Uterus (tissue), 4 donors: ENCODE measurements around the gene WWOX. TPM values are rescaled to one million over a fixed set of nuclear protein-coding genes. Genes with fewer than 3 reads are reported as not detected.
"Not testable (repeated sequence)": the region's sequence is repeated elsewhere in the genome, so short reads cannot be mapped to it uniquely, and the experiment has no call there.

Experiments used
- DNase-seq, 2 donors: peaks; one replicate each; pipeline ENCODE4 v3.0.0-alpha.2; 2019 to 2020
- H3K27ac ChIP-seq, 2 donors: fragments of 200-600 bp; sonication (generic); 1 replicate in 1 of 2; 2 replicates in 1 of 2; pipeline ENCODE4 v1.5.1; 2016 to 2018
- H3K27me3 ChIP-seq, 2 donors: fragments of 200-600 bp; sonication (generic); one replicate each; pipeline ENCODE4 v1.5.1; 2018 to 2019; ENCODE audit warnings: control low read depth in 1 of 2
- H3K36me3 ChIP-seq, 2 donors: fragments of 200-600 bp; sonication (generic); one replicate each; pipeline ENCODE4 v1.5.1; 2019; ENCODE audit warnings: control low read depth in 1 of 2
- H3K4me1 ChIP-seq, 2 donors: fragments of 200-600 bp; sonication (generic); one replicate each; pipeline ENCODE4 v1.5.1; 2018 to 2019; ENCODE audit warnings: control low read depth in 1 of 2
- H3K4me3 ChIP-seq, 2 donors: fragments of 200-600 bp; sonication (generic); 1 replicate in 1 of 2; 2 replicates in 1 of 2; pipeline ENCODE4 v1.5.1; 2018 to 2019; ENCODE audit warnings: mild to moderate bottlenecking in 1 of 2
- H3K9me3 ChIP-seq, 2 donors: fragments of 200-600 bp; sonication (generic); one replicate each; pipeline ENCODE4 v1.5.1; 2019; ENCODE audit warnings: control low read depth in 1 of 2
- POLR2A ChIP-seq, 2 donors: fragments of 450-650 bp; IDR thresholded peaks; one replicate each; pipeline ENCODE4 v1.6.1; 2016; ENCODE audit warnings: antibody characterized with exemption in 2 of 2, mild to moderate bottlenecking in 1 of 2, moderate library complexity in 1 of 2
- intact Hi-C: fragments of 100-400 bp; cut with DNase I; formaldehyde crosslinking; loops from one replicate; pipeline ENCODE4 v1.15.1; 2023; ENCODE audit warnings: low total_unique reads
- total RNA-seq, 4 donors: library from RNA; depleted of rRNA in 3 of 4; stranded (reverse); fragments of >200 nt in 3 of 4; gene quantifications; one replicate each; pipeline versions ENCODE4 v1.1.0 to v1.2.4, GENCODE V29; 2014 to 2023
- TF ChIP-seq, protein P1 (sequence below), 4 experiments: fragments of 200-600 bp in 2 of 4; fragments of 450-650 bp in 2 of 4; sonication (generic) in 2 of 4; IDR thresholded peaks; one replicate each; pipeline ENCODE4 v1.5.1; 2016 to 2019; ENCODE audit warnings: antibody characterized with exemption in 4 of 4, mild to moderate bottlenecking in 2 of 4, moderate library complexity in 1 of 4
- donor health status: DM: yes; HTN: yes; CAD: no.

WWOX gene
- total RNA-seq, 4 donors from 2014 or later, result 34.1 to 99.9 (median 55.8) TPM

DNA sequence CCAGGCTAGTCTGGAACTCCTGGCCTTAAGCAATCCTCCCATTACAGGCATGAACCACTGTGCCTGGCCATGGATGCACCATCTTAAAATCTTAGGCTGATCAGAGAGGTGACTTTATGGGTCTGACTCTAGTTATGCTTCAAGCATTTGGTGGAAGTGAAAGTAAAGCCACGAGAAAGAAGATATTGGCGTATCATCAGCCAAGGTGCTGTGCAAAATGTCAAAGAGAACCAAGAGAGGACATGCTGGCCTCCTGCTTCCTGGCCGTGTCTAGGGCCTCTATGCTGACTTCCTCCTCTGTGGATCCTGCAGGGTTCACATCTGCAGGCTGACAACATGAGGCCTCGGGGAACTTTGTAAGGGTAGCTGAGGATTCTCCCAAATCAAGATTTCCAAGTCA is 1115.8 kb downstream of the WWOX start:
- Histone ChIP-seq H3K4me3 (no peak overlapping the region), H3K9me3 (no peaks in the 10 kb centered on the region), H3K4me1 (no peaks in the 10 kb centered on the region), H3K27ac (no peak overlapping the region), H3K27me3 (no peaks in the 10 kb centered on the region), H3K36me3 (no peaks in the 10 kb centered on the region)
- no peak for DNase-seq
- TF ChIP-seq, protein P1, sequence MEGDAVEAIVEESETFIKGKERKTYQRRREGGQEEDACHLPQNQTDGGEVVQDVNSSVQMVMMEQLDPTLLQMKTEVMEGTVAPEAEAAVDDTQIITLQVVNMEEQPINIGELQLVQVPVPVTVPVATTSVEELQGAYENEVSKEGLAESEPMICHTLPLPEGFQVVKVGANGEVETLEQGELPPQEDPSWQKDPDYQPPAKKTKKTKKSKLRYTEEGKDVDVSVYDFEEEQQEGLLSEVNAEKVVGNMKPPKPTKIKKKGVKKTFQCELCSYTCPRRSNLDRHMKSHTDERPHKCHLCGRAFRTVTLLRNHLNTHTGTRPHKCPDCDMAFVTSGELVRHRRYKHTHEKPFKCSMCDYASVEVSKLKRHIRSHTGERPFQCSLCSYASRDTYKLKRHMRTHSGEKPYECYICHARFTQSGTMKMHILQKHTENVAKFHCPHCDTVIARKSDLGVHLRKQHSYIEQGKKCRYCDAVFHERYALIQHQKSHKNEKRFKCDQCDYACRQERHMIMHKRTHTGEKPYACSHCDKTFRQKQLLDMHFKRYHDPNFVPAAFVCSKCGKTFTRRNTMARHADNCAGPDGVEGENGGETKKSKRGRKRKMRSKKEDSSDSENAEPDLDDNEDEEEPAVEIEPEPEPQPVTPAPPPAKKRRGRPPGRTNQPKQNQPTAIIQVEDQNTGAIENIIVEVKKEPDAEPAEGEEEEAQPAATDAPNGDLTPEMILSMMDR (IDR thresholded peaks at IDR 0.05), result no peak
- TF ChIP-seq POLR2A (IDR thresholded peaks at IDR 0.05), result no peak
- intact Hi-C loops, result no loop called here

DNA sequence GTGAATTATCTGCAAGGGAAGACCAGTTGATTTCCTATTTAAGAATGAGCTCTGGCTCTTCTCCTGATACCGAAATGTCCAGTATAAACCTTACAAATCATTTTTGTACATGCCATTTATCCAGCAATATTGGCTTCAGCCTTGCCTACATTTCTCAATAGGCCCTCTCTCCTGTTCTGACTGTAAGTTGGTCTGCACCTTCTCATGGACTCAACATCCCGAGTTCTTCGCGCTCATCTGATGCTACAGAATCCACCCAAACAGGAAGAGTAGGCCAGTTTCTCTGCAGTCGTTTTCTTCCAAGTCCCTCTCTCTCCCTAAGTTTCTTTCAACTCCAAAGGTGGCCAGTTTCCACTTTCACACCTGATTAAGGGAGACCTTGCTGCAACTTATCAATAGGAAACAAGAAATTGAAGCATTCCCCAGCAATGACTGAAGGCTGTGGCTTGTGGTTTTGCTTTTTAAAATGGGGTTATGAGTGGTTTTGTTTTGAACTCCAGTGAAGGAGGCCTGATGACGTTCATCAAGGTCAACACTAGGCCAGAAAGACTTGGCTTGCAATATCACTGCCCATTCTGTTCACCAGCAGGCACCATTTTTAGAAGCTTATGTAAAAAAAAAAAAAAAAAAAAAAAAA is 1118.0 kb downstream of the WWOX start:
- Histone ChIP-seq H3K9me3 (no peaks in the 10 kb centered on the region), H3K4me1 (no peaks in the 10 kb centered on the region), H3K27ac (no peak overlapping the region), H3K27me3 (no peaks in the 10 kb centered on the region), H3K4me3 (no peak overlapping the region), H3K36me3 (no peaks in the 10 kb centered on the region)
- TF ChIP-seq, protein P1 (IDR thresholded peaks at IDR 0.05), result no peak
- no peak for TF ChIP-seq POLR2A (IDR thresholded peaks at IDR 0.05)
- DNase-seq, result no peak
- intact Hi-C loops, result no loop called here

DNA sequence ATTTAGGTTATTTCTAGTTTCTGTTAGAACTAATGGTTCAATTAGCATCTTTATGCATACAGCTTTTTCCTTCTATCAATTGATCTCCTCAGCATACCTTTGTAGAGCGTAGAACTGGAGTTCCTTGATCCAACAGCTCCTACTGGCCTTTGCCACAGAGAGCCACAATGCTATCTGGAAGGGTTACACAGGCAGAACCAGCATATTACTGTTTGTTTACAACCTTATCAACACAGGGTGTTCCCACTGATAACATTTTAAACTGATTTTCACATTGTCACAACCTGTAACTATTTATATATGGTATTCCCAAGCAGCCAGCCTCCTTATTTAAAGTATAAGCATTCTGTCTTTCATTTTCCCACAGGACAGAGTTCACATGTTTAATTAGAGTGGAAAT is 1118.9 kb downstream of the WWOX start:
- no peaks in the 10 kb centered on the region for H3K9me3 ChIP-seq
- intact Hi-C loops, result no loop called here
- no peak for TF ChIP-seq POLR2A (IDR thresholded peaks at IDR 0.05)
- TF ChIP-seq, protein P1 (IDR thresholded peaks at IDR 0.05), result no peak
- H3K36me3 ChIP-seq, result no peaks in the 10 kb centered on the region
- no peak overlapping the region for H3K4me3 ChIP-seq
- H3K4me1 ChIP-seq, result no peaks in the 10 kb centered on the region
- H3K27me3 ChIP-seq, result no peaks in the 10 kb centered on the region
- no peak overlapping the region for H3K27ac ChIP-seq
- DNase-seq, result no peak

DNA sequence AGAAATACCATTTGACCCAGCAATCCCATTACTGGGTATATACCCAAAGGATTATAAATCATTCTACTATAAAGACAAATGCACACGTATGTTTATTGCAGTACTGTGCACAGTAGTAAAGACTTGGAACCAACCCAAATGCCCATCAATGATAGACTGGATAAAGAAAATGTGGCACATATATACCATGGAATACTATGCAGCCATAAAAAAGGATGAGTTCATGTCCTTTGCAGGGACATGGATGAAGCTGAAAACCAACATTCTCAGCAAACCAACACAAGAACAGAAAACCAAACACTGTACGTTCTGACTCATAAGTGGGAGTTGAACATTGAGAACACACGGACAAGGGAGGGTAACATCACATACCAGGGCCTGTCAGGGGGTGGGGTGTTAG is 1126.5 kb downstream of the WWOX start:
- H3K27me3 ChIP-seq, H3K9me3 ChIP-seq, H3K4me3 ChIP-seq, DNase-seq, H3K4me1 ChIP-seq, H3K36me3 ChIP-seq, H3K27ac ChIP-seq, intact Hi-C loops: not testable (repeated sequence)

DNA sequence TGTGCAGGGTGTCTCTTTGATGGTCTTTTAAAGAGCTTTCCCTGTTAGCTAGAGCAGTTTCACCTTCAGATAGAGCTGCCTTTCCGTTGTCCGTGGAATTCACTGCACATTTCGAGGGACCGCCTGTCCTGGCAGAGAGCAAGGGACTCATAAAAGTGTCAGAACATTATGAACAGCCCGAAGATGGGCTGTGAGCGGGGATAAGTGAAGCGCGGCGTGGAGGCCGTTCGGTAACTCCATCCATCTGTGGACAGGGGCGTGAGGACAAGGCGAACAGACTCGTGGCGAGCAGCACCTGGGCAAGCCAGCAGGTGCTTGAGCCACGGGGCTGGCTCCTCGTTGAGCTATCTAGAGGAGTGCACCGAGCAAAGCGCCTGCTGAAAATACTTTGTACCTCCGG is 1129.9 kb downstream of the WWOX start:
- Histone ChIP-seq H3K4me3 (peak overlapping the region; percentile 11 to 23), H3K27ac (peak overlapping the region; percentile 39 to 70), H3K4me1 (peaks cover 0 to 6% of the 10 kb centered on the region in 2 donors), H3K36me3 (no peaks in the 10 kb centered on the region), H3K9me3 (no peaks in the 10 kb centered on the region), H3K27me3 (no peaks in the 10 kb centered on the region)
- intact Hi-C loops, result no loop called here
- peak; percentile 42 to 58 for DNase-seq
- TF ChIP-seq, protein P1 (IDR thresholded peaks at IDR 0.05), result no peak
- no peak for TF ChIP-seq POLR2A (IDR thresholded peaks at IDR 0.05)

DNA sequence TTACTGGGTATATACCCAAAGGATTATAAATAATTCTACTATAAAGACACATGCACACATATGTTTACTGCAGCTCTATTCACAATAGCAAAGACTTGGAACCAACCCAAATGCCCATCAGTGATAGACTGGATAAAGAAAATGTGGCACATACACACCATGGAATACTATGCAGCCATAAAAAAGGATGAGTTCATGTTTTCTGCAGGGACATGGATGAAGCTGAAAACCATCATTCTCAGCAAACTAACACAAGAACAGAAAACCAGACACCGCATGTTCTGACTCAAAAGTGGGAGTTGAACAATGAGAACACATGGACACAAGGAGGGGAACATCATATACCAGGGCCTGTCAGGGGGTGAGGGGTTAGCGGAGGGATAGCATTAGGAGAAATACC is 1146.2 kb downstream of the WWOX start:
- H3K36me3 ChIP-seq, DNase-seq, intact Hi-C loops, H3K27me3 ChIP-seq, H3K27ac ChIP-seq, H3K4me3 ChIP-seq, H3K9me3 ChIP-seq, H3K4me1 ChIP-seq: not testable (repeated sequence)
